PC-9 (cell line): Measurements from ENCODE around the gene NAV3. TPM values are rescaled to one million over a fixed set of nuclear protein-coding genes. Genes with fewer than 3 reads are reported as not detected.
A peak's percentile ranks its signal among the peaks of the same experiment; 100 is the strongest.

ENCODE experiments used
- BruUV-seq: library from RNA; stranded (reverse); fragments of 400-500 nt; replicated peaks from 2 replicates; lab custom pipeline; 2021; lab: Mats Ljungman, UMichigan
- CTCF ChIA-PET: fragments of 300-600 bp; sonication (Branson Sonifier 250); formaldehyde crosslinking; loops from one replicate; lab custom pipeline; 2022; ENCODE audit warnings: antibody characterized with exemption; lab: Charles Lee
- POLR2A ChIA-PET: fragments of 300-600 bp; sonication (Branson Sonifier 250); formaldehyde crosslinking; loops from one replicate; lab custom pipeline; 2022; ENCODE audit warnings: antibody characterized with exemption; ENCODE audit not compliant: unreplicated experiment; lab: Charles Lee
- DNase-seq, 2 experiments: peaks; one replicate each; pipeline versions ENCODE4 v3.0.0 to v3.0.0-alpha.2; 2015 to 2022; ENCODE audit warnings: mixed read lengths in 1 of 2
- H2AFZ ChIP-seq: fragments of 200-600 bp; sonication (generic); 2 replicates; pipeline ENCODE4 v1.8.1; 2017; ENCODE audit warnings: antibody characterized with exemption
- H3F3A ChIP-seq: fragments of 200-600 bp; sonication (generic); 2 replicates; pipeline ENCODE4 v1.8.1; 2017; ENCODE audit warnings: antibody characterized with exemption, mild to moderate bottlenecking, low read depth; ENCODE audit not compliant: insufficient read depth
- H3K27ac ChIP-seq: fragments of 200-600 bp; sonication (generic); 2 replicates; pipeline ENCODE4 v1.6.1; 2016; ENCODE audit warnings: mixed run types
- H3K27me3 ChIP-seq: fragments of 200-600 bp; sonication (generic); 2 replicates; pipeline ENCODE4 v1.6.1; 2016; ENCODE audit warnings: low read depth, mixed run types; ENCODE audit not compliant: insufficient read depth
- H3K36me3 ChIP-seq: fragments of 200-600 bp; sonication (generic); 2 replicates; pipeline ENCODE4 v1.6.1; 2016; ENCODE audit warnings: low read depth, mixed run types
- H3K4me1 ChIP-seq: fragments of 200-600 bp; sonication (generic); replicated peaks from 2 replicates; pipeline ENCODE4 v1.6.1; 2016; ENCODE audit warnings: mixed run types; ENCODE audit not compliant: insufficient read depth
- H3K4me2 ChIP-seq: fragments of 200-600 bp; sonication (generic); 2 replicates; pipeline ENCODE4 v1.6.1; 2017; ENCODE audit warnings: mixed run types
- H3K4me3 ChIP-seq: fragments of 200-600 bp; sonication (generic); 2 replicates; pipeline ENCODE4 v1.6.1; 2016; ENCODE audit warnings: mixed run types
- H3K79me2 ChIP-seq: fragments of 200-600 bp; sonication (generic); 2 replicates; pipeline ENCODE4 v1.6.1; 2017; ENCODE audit warnings: low read depth, mixed run types
- H3K9me2 ChIP-seq: fragments of 200-600 bp; sonication (generic); 2 replicates; pipeline ENCODE4 v1.8.1; 2017; ENCODE audit warnings: mild to moderate bottlenecking; ENCODE audit not compliant: insufficient read depth
- H3K9me3 ChIP-seq: fragments of 200-600 bp; sonication (generic); 2 replicates; pipeline ENCODE4 v1.8.1; 2016; ENCODE audit warnings: low read depth; ENCODE audit not compliant: insufficient read depth
- H4K20me1 ChIP-seq: fragments of 200-600 bp; sonication (generic); 2 replicates; pipeline ENCODE4 v1.8.1; 2017; ENCODE audit not compliant: insufficient read depth
- CTCF ChIP-seq: fragments of 200-600 bp; sonication (generic); conservative IDR thresholded peaks from 2 replicates; pipeline ENCODE4 v1.6.1; 2017; ENCODE audit warnings: mixed run types, antibody characterized with exemption, mild to moderate bottlenecking, moderate library complexity
- EZH2 ChIP-seq: fragments of 200-600 bp; sonication (generic); IDR thresholded peaks from 2 replicates; pipeline ENCODE4 v1.8.0; 2017; ENCODE audit warnings: antibody characterized with exemption, low read depth
- intact Hi-C: fragments of 100-400 bp; cut with micrococcal nuclease; formaldehyde crosslinking; loops from one replicate; pipeline ENCODE4 v1.10.0; 2022; ENCODE audit not compliant: unreplicated experiment
- total RNA-seq: library from RNA; stranded (reverse); gene quantifications from 2 replicates; pipeline ENCODE4 v1.2.3, GENCODE V29; 2021

NAV3 gene
- total RNA-seq, 1 experiment from 2014 or later, result 13.6 TPM

- Histone ChIP-seq H3K27me3 (no peaks in the 10 kb centered on the region), H4K20me1 (no peaks in the 10 kb centered on the region), H3K4me1 (no peaks in the 10 kb centered on the region), H2AFZ (peak overlapping the region; percentile 58; the same call in 1 of the 2 replicates), H3K9me3 (no peaks in the 10 kb centered on the region), H3K4me3 (no peak overlapping the region), H3K9me2 (no peaks in the 10 kb centered on the region), H3K27ac (no peak overlapping the region), H3K36me3 (no peaks in the 10 kb centered on the region), H3F3A (no peaks in the 10 kb centered on the region), H3K79me2 (no peaks in the 10 kb centered on the region), H3K4me2 (peak overlapping the region; percentile 18; the same call in 1 of the 2 replicates)
- CTCF ChIA-PET, result no interaction called here
- POLR2A ChIA-PET, result no interaction called here
- BruUV-seq, result no TSS peak
- DNase-seq, result no peak
- no peak for TF ChIP-seq CTCF
- no peak for TF ChIP-seq EZH2
- intact Hi-C loops, result no loop called here
Observed at GRCh38 chr12:78088391-78088832, 257.7 kb downstream of the NAV3 start.

- Histone ChIP-seq H3K27me3 (no peaks in the 10 kb centered on the region), H3K9me3 (no peaks in the 10 kb centered on the region), H3F3A (no peaks in the 10 kb centered on the region), H3K79me2 (no peaks in the 10 kb centered on the region), H3K4me2 (no peak overlapping the region), H3K36me3 (no peaks in the 10 kb centered on the region), H3K27ac (no peak overlapping the region), H3K4me3 (no peak overlapping the region), H3K9me2 (no peaks in the 10 kb centered on the region), H3K4me1 (no peaks in the 10 kb centered on the region), H4K20me1 (no peaks in the 10 kb centered on the region), H2AFZ (no peak overlapping the region)
- TF ChIP-seq CTCF, result no peak
- no peak for TF ChIP-seq EZH2
- POLR2A ChIA-PET, result no interaction called here
- no TSS peak for BruUV-seq
- intact Hi-C loops, result no loop called here
- CTCF ChIA-PET, result no interaction called here
- DNase-seq, result no peak
Observed at GRCh38 chr12:78090266-78090665, 259.6 kb downstream of the NAV3 start.

GRCh38 chr12:78095623-78096022 is 264.9 kb downstream of the NAV3 start:
- no peak overlapping the region for H2AFZ ChIP-seq
- no peak for DNase-seq
- intact Hi-C loops, result no loop called here
- H3K4me3 ChIP-seq, result no peak overlapping the region
- no peaks in the 10 kb centered on the region for H4K20me1 ChIP-seq
- no peaks in the 10 kb centered on the region for H3K79me2 ChIP-seq
- H3K9me3 ChIP-seq, result no peaks in the 10 kb centered on the region
- no peak overlapping the region for H3K4me2 ChIP-seq
- no TSS peak for BruUV-seq
- TF ChIP-seq EZH2, result no peak
- TF ChIP-seq CTCF, result no peak
- H3K9me2 ChIP-seq, result no peaks in the 10 kb centered on the region
- CTCF ChIA-PET, result no interaction called here
- POLR2A ChIA-PET, result no interaction called here
- no peaks in the 10 kb centered on the region for H3K27me3 ChIP-seq
- no peak overlapping the region for H3K27ac ChIP-seq
- H3K4me1 ChIP-seq, result peaks cover 4% of the 10 kb centered on the region
- 0 out of 2 replicates have a peak, but pooled peaks cover under 1% of the 10 kb centered on the region for H3F3A ChIP-seq
- no peaks in the 10 kb centered on the region for H3K36me3 ChIP-seq
